ENCODE results near the gene PCSK9.
"Not testable (repeated sequence)": the region's sequence is repeated elsewhere in the genome, so short reads cannot be mapped to it uniquely, and the experiment has no call there.

The PCSK9 gene

GRCh38 chr1:55081905-55082296 is 42.6 kb downstream of the PCSK9 start:
- no peak for DNase-seq

GRCh38 chr1:55084257-55084656 is 44.9 kb downstream of the PCSK9 start:
- DNase-seq: no peak

DNA sequence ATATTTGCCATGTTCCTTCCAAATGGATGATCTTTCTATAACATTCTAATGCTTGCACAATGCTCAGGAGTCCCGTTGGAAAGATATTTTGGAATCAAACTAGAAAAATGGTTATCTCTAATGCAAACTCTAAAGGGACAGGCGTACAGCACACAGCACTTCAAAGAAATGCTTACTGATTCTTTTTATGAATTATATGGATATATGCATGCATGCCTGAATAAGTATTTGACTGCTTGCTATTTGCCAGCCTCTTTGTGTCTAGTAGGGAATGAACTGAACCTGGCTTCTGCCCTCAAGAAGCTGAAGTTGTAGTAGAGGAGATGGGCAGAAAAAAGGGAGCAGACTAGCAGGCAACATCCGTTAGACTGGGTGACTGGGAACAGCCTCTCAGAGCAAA is 48.1 kb downstream of the PCSK9 start:
- no peak for DNase-seq

DNA sequence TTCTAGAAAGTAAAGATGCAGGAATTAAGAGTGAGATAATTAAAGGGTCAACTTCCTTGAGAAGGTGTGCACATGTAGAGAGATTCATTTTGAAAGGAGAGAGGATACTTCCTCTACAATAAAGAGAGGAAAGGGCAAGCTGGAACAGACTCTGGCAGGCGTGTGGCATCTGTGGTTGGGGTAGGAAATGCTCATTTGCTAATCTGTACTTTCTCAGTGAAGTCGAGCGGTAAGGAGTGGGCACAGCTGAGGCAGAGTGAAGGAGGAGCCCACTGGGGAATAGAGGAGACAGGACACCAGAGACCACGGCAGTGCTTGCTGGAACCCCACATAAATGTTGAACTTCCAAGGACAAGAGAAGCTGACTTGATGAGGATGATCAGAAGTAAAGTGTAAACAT is 49.1 kb downstream of the PCSK9 start:
- no peak for DNase-seq

- no peak for DNase-seq
Measured at GRCh38 chr1:55089683-55090082, 50.3 kb downstream of the PCSK9 start.

- DNase-seq: no peak
Measured at GRCh38 chr1:55092475-55092874, 53.1 kb downstream of the PCSK9 start.

- DNase-seq: no peak
Measured at GRCh38 chr1:55095095-55095494, 55.7 kb downstream of the PCSK9 start.

GRCh38 chr1:55103891-55104290 is 64.5 kb downstream of the PCSK9 start:
- DNase-seq: no peak

DNA sequence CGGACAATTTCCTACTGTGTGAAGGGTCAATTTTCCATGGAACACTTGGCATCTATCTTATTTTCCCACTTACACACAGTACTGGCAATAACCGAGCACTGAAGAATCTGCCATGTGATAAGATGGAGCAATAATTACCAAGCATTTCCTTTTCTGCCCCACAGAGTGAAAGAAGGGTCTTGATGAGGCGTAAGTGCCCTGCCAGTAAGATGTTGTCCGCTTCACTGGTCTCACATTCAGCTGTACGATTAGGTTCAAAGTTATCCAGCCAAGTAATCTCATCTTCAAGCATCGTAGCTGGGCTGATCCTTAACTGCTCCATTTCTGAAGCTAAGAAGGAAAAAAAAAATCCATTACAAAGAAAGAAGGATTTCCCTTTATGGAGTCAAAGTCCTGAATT is 67.8 kb downstream of the PCSK9 start:
- no peak for DNase-seq

DNA sequence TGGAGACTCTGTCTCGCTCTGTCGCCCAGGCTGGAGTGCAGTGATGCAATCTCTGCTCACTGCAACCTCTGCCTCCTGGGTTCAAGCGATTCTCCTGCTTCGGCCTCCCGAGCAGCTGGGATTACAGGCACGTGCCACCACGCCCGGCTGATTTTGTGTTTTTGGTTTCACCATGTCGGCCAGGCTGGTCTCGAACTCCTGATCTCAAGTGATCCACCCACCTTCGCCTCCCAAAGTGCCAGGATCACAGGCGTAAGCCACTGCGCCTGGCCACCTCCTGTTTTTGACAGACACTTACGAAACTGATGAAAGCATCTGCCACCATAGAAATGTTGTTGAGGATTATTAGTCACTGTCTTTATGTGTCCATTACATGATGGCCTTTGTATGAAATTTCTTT is 69.7 kb downstream of the PCSK9 start:
- not testable (repeated sequence) for DNase-seq
